ENCODE results near the gene OR10G2.
"Not testable (repeated sequence)": the region's sequence is repeated elsewhere in the genome, so short reads cannot be mapped to it uniquely, and the experiment has no call there.

The OR10G2 gene, protein sequence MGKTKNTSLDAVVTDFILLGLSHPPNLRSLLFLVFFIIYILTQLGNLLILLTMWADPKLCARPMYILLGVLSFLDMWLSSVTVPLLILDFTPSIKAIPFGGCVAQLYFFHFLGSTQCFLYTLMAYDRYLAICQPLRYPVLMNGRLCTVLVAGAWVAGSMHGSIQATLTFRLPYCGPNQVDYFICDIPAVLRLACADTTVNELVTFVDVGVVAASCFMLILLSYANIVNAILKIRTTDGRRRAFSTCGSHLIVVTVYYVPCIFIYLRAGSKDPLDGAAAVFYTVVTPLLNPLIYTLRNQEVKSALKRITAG

DNA sequence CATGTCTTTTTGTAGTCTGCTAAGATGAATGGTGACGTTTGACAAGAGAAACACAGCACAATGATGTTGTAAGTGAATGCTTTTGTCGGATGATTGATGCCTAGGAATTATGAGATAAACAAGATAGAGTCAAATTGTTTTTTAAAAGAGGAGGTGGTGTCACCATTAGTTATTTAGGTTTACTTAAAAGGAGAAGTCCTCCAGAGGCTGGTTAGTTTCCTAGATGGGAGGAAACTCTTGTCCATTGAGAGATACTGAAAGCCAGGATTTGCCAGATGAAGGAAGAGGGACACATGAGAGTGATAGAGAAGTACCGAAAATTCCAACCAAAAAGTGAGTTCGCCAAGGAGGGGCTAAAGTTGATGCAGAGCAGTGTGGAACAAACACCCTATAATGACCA is at the start of gene OR10G2:
Gene OR10G2, minus strand, starts transcription at position 101 of the 400 bp plus-strand sequence. Its CDS starts 98 bp downstream, at position 3.
- no peak for DNase-seq (ENCODE audit: low read depth in 3 of 3, low spot score in 1 of 3)

DNA sequence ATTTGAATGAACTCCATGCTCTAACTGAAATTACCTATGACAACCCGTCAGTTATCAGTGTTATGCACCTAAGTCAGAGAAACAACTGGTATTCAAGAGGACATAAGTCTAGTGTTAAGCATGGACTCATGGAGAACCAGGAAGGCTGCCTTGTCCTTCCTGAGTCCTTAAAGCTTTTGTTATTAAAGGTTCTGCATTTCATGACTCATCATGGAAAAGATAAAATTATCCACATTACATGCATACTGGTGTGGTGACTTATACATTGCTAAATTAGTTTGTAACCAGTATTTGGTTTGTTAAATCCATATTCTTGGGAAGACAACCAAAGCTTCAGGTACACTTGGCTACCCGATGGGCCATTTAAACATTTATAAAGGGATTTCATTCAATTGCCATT is 45.3 kb upstream of the OR10G2 start:
- no peak for DNase-seq (ENCODE audit: low read depth in 3 of 3, low spot score in 1 of 3)

DNA sequence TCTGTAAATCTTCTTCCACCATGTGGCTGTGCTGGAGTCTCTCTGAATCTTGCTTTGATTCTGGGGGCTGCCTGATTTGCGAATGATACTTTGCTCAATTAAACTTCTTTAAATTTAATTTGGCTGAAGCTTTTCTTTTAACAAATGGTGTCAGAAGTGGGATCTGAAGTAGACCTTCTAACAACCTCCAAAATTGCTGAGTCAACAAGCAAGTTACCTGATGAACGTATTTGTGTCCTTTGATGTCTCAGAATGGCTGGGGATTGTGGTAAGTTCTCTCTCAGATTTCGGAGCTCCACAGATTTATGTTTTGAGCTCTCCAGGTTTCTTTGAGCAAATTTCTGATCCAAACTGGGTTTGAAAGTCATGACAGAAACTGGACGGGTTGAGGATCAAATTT is 40.8 kb upstream of the OR10G2 start:
- no peak for DNase-seq (ENCODE audit: low read depth in 3 of 3, low spot score in 1 of 3)

DNA sequence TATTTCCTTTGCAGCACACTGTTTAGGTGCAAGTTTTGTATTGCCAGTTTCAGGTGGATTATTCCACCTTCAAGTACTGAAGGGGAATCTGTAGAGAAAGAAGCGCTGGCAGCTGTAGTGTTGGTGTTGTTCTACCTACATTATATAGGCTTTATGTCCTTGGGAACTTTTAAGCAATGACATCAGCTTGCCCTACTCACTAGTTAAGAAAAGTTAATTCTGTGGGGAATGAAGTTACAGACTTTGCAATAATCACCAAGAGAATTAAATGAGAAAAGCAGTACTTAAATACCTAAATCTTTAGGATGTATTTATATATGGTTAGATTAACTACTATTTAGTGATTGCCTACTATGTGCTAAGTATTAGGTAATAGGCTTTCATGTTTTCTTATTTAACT is 39.0 kb upstream of the OR10G2 start, which contains the start of gene OR4E1:
Gene OR4E1, minus strand, starts transcription at position 101 of the 400 bp plus-strand sequence. CDS start 2,883 bp downstream, outside the sequence.
- no peak for DNase-seq (ENCODE audit: low read depth in 3 of 3, low spot score in 1 of 3)

DNA sequence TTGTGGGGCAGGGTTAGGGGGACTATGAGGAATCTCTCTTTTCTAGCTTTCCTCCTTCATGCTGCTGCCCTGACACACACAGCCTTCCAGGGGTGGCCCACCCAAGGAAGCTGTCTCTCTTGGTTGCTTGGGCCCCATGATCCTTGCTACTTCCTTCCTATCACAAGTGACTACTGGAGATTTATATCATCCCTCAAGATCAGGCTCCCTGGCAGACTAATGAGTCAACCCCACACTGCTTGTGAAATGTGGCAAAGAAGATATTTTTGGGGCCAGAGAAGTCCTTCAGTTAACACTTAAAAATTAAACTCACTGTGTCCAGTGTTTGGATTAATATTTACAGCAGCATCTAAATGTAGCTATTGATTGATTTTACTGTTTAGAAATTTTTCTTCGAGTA is 37.4 kb upstream of the OR10G2 start:
- no peak for DNase-seq (ENCODE audit: low read depth in 3 of 3, low spot score in 1 of 3)

DNA sequence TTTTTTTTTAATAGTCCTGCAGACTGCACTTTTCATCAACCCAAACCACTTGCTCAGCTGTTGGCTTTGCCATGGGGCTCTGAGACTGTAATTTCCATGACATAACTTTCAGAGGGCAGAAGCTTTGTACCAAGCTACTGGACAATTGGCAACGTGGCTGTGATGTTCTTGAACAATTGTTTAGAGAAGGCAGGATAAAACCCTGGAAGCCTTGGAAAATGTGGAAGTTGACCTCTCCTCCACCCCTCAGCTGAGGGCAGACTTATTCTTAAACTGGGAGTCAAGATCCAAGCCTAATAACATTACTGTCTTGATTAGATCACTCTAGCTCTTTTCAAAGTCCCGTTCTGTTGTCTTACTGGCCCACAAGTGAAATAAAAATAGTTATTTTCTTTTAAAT is 36.6 kb upstream of the OR10G2 start:
- no peak for DNase-seq (ENCODE audit: low read depth in 3 of 3, low spot score in 1 of 3)

DNA sequence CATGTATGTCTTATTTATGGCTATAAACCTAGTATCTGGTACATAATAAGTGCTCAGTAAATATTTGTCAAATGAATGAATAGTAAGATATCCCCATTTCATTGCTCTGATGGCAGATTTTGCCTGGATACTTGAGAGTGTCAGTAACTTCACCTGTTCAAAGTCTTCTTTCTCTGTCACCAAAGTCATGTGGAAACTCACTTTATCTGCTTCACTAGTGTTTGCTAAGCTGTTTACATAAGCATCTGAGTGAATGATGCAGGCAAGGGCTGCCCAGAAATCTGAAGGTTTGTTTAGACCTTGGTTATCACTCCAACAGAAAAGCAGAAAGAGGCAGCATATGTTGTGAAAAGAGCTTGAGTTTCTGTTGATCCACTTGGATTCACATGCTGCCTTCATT is 34.5 kb upstream of the OR10G2 start:
- no peak for DNase-seq (ENCODE audit: low read depth in 3 of 3, low spot score in 1 of 3)

DNA sequence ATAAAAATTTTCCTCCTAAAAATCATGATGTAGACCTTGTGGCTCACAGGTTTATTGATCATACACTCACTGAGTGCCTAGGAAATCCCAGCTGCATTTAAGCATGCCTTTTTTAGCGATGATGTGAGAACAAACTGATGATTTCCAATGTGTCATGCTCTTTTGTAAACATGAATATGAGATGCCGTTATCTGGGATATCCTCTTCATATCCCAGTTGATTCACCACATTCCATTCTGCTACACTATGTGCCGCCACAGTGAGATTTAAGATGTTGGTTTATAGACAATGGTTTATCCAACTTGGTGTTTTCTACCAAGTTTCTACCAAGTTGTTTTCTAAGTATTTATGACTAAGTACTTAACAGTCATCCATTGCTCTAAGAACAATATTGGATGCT is 33.6 kb upstream of the OR10G2 start:
- DNase-seq (ENCODE audit: low read depth in 3 of 3, low spot score in 1 of 3), result no peak

DNA sequence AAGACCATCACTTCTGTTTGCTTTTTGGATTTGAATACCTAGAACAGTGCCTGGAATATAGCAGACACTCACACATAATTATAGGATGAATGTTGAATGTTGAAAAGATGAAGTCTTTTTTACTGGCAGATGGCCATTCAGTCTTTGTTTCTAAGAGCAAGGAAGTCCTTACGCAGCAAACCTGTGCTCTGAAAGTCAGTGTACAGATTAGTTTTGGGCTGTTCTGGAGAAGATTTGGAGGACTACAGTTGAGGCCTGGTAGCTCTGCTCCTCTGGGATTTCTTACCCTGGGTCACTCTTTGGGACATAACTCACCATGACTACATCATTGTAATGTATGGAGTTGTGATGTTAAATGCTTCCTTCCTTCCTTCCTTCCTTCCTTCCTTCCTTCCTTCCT is 22.2 kb upstream of the OR10G2 start:
- no peak for DNase-seq (ENCODE audit: low read depth in 3 of 3, low spot score in 1 of 3)

DNA sequence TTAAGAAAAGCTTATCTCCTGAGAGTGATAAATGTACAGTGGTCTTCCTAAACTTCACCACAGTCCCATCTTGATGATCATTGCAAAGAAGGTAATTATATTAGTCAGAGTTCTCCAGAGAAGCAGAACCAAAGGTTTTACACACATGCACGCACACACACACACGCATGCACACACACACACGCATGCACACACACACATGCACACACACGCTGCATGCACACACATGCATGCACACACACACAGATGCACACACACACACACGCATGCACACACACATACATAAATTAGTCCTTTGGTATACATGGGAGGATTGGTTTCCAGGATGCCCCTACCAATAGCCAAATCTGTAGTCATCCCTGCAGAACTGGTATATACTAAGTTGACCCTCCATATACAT is 19.5 kb upstream of the OR10G2 start:
- no peak for DNase-seq (ENCODE audit: low read depth in 3 of 3, low spot score in 1 of 3)

DNA sequence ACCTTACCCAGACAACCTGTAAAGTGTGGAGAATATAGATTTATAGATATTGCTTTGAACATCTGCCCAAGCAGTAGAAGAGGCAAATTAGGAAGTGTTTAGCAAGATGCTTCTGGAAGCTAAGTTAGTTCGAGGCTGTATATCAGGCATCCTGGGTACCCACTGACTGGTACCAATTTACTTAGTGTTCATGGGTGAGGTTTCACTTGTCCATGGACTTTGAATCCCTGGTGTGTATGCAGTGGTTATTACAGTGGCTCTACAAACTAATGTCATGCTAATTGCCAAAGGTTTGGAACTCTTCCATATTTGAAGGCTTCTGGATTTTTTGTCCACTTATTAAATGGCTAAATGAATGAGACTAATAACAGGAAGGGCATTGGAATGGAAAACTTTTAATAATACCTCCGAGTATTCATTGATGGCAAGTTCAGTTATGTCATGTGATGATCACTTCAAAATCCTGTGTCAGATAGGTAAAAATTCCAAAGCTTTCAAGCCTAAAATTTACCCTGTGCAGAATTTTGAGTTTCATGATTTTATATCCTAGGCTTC is 18.7 kb upstream of the OR10G2 start, which contains the start of gene OR4E2:
Gene OR4E2, plus strand, starts transcription at position 505 of the 555 bp plus-strand sequence. CDS start 11,248 bp downstream, outside the sequence.
- DNase-seq (ENCODE audit: low read depth in 3 of 3, low spot score in 1 of 3), result no peak

DNA sequence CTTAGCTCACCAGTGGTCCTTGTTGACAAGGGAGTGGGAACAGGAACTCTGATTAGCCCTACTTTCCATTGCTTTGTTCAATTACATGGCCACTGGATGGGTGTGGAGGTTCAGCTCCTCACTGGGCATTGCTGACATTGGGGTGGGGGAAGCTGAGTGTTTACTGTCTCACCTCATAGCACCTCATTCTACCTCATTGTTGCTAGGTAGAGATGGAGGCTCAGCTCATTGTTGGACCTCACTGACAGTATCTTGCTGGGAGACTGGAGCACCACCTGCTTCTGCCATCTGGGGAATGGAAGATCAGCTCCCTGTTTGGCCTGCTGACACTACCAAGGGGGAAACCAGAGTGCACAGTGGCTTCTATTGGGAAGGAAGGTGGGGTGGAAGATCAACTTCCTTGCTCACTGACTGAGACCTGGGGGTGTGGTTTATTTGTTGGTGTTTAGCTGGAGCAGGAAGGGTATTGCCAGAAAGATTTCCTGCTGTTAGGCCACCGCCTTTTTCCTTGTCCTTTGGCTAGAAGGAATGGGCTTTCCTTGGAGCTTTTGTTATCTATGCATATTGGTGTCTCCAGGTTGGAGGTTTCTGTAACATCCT is 17.6 kb upstream of the OR10G2 start:
- no peak for DNase-seq (ENCODE audit: low read depth in 3 of 3, low spot score in 1 of 3)

DNA sequence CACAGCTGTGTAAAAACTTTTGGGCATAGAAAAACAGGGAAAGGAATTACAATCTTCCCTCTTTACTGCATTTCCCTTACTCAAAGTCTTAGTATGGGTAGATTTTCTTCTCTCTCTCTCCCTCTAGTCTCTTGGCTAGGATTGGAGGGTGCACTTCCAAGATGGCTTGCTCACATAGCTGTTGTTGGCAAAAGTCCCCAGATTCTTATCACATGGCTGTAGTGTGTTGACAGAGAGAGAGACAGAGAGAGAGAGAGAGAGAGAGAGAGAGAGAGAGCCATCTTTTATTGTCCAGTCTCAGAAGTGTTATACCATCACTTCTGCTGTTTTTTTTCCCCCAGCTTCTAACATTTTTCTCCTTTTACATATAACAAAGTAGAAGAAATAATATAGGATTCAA is 12.6 kb upstream of the OR10G2 start:
- no peak for DNase-seq (ENCODE audit: low read depth in 3 of 3, low spot score in 1 of 3)

DNA sequence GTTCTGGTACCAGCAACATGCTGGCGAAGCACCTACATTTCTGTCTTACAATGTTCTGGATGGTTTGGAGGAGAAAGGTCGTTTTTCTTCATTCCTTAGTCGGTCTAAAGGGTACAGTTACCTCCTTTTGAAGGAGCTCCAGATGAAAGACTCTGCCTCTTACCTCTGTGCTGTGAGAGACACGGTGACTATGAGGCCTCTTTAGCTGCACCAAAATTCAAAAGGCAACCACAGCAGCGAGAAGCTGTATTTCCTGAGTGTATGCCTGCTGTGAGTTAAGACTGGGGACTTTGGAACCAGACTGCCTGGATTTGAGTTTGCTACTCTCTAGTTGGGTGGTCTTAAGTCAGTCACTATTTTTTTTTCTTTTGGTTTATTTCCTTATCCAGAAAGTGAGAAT is 8.7 kb upstream of the OR10G2 start:
- DNase-seq (ENCODE audit: low read depth in 3 of 3, low spot score in 1 of 3), result no peak

DNA sequence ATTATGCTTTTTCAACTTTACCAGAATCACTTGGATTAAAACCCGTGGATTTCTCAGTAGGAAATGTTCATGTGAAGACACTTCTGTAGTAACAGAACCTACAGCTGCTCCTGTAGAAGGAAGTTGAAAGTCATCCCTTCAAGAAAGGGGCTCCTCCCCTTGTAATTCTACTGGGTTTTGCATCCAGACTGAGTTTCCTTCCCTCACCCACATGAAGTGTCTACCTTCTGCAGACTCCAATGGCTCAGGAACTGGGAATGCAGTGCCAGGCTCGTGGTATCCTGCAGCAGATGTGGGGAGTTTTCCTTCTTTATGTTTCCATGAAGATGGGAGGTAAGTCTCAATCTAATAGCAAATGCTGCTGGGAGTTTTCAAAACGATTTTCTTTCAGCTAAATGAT is 7.9 kb upstream of the OR10G2 start:
- DNase-seq (ENCODE audit: low read depth in 3 of 3, low spot score in 1 of 3), result no peak

DNA sequence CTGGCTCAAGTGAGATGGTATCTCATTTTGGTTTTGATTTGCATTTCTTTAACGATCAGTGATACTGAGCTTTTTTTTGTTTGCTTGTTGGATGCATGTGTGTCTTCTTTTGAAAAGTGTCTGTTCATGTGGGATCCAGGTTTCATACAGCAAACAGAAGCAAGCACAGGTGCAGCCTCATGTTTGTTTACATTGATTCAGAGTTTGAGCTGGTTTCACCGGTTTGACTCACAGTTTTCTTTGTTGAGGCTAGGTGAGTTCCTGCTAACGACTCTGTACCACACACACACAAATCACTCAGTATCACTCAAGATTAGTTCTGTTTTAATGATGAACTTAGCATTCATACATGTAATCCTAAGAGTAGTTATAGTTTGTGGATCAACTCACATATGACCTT is 3.7 kb downstream of the OR10G2 start:
- DNase-seq (ENCODE audit: low read depth in 3 of 3, low spot score in 1 of 3), result no peak

DNA sequence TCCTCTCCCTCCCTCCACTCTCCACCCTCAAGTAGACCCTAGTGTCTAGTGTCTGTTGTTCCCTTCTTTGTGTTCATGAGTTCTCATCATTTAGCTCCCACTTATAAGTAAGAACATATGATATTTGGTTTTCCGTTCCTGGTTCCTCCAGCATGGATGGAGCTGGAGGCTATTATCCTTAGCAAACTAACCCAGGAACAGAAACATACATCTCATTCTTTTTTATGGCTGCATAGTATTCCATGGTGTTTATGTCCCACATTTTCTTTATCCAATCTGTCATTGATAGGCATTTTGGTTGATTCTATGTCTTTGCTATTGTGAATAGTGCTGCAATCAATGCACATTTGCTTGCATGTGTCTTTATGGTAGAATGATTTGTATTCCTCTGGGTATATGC is 4.2 kb downstream of the OR10G2 start:
- not testable (repeated sequence) for DNase-seq (ENCODE audit: low read depth in 3 of 3, low spot score in 1 of 3)

DNA sequence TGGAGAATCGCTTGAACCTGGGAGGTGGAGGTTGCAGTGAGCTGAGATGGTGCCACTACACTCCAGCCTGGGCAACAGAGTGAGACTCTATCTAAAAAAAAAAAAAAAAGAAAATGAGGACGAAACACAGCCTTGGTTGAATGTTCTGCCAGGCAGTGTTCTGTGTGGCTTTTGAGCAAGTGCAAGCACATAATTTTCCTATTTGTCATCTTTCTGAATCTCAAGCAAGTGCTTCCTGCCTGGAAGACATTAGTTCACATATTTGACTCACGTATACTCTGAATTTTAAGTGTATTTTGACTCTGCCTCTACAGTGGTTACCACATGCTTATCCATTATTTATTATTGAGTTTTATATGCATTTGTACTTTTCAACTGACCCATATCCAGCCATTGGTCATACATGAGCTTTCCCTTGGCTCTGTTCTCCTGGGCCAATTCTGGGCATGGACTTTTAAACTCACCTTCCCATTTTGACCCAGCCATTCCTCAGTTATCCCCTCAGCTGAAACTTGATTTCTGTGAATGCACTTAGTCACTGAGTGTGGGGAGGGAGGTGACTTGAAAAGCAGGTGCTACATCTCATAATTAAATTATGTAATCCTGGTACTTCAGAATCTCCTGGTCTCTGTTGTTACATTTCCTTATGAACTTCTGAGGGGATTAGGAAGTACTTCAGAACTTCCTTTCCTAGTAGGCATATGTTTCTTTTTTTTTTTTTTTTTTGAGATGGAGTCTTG is 8.1 kb downstream of the OR10G2 start:
- no peak for DNase-seq (ENCODE audit: low read depth in 3 of 3, low spot score in 1 of 3)

DNA sequence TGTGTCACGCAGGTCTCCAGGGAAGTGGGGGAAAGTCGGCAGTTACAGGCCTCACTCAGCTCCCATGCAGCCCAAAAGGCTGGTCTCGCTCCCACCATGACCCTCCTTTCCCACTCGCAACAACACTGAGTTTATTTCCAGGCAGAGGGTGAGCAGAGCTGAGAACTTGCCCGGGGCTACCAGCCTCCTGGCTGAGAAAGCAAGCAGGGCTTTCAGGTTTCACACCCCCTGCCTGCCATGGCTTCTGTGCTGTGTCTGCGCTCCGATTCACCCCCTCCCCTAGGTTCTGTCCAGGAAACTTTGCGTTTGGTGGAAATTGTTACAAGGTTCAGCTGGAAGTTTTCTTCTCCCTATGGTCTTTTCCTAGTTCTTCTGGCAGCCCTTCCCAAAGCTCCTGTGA is 17.1 kb downstream of the OR10G2 start:
- no peak for DNase-seq (ENCODE audit: low read depth in 3 of 3, low spot score in 1 of 3)

DNA sequence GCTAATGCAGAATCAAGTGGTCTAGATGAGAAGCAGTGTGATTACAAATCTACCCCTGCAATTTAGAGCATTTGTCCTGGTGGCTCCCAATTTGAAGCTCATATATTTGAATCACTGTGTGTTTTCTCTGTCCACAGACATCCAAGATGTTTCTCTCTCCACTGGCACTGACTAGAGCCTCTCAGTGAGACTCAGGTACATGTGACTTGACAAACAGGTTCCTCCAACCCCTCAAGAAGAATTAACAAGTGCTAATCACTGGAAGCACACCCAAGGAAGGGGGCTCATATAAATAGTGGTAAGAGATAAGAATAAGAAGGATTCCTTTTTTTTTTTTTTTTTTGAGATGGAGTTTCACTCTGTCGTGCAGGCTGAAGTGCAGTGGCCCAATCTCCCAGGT is 20.5 kb downstream of the OR10G2 start:
- no peak for DNase-seq (ENCODE audit: low read depth in 3 of 3, low spot score in 1 of 3)

DNA sequence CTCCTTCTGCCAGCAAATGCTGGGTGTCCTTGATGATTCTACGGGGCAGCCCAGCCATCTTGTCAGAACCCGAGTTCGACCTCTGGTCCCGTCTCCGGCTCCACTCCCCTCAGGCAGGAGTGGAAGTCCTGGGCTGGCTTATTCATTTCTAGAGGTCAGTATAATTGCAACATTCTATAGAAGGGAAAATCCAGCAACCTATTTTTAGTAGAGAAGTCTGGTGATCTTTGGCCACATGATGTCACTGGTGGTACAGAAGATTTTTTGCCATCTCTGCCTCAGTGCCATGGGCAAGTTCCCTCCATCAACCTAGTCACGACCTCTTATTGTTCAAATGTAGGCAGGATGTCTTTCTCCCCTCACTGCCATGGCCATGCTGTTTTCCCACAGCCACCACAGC is 22.4 kb downstream of the OR10G2 start:
- no peak for DNase-seq (ENCODE audit: low read depth in 3 of 3, low spot score in 1 of 3)

DNA sequence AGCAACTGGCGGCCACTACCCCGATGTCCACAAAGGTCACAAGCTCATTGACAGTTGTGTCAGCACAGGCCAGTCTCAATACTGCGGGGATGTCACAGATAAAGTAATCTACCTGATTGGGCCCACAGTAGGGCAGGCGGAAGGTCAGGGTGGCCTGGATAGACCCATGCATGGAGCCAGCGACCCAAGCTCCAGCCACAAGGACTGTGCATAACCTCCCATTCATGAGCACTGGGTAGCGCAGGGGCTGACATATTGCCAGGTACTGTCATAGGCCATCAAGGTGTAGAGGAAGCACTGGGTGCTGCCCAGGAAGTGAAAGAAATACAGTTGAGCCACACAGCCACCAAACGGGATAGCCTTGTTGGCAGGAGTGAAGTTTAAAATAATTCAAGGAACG is 32.6 kb downstream of the OR10G2 start:
- DNase-seq (ENCODE audit: low read depth in 3 of 3, low spot score in 1 of 3), result not testable (repeated sequence)

Measured in stimulated activated CD4-positive, alpha-beta T cell treated with anti-CD3 and anti-CD28 coated beads, TNF-alpha, amount 100 ng/mL, for 1 hour (primary cell).